ENCODE results near the gene HOXD13.

- no peak for TF ChIP-seq YY1 (IDR thresholded peaks at IDR 0.05; ENCODE audit: insufficient read depth, insufficient read length)
- TF ChIP-seq ZNF274 (IDR thresholded peaks at IDR 0.05; ENCODE audit: low read depth, low read length) = no peak
- TF ChIP-seq SUZ12 (IDR thresholded peaks at IDR 0.05; ENCODE audit: extremely low read depth, insufficient read depth, insufficient read length) = peak; percentile 15
Observed at GRCh38 chr2:176122683-176123410, 30.3 kb downstream of the HOXD13 start, which contains the start of gene HOXD9.
